NCI-H2196 treated with DMSO at 0.1 percent for 48 hours (cell line): Measurements from ENCODE around the gene RAB1B.

Source experiments
- DNase-seq: peaks from one replicate; lab custom pipeline; 2025; ENCODE audit not compliant: unreplicated experiment; lab: John Stamatoyannopoulos, UW

The RAB1B gene

GRCh38 chr11:66282468-66283455 lies 14.3 kb downstream of the RAB1B start:
- peak; percentile 94 for DNase-seq

GRCh38 chr11:66283461-66284105 lies 15.1 kb downstream of the RAB1B start:
- no peak for DNase-seq

- no peak for DNase-seq
These were observed 16.2 kb downstream of the RAB1B start for GRCh38 chr11:66284526-66285078.

GRCh38 chr11:66285250-66285947 lies 17.0 kb downstream of the RAB1B start:
- DNase-seq = no peak

GRCh38 chr11:66286699-66287098 lies 18.3 kb downstream of the RAB1B start:
- DNase-seq = no peak

DNA sequence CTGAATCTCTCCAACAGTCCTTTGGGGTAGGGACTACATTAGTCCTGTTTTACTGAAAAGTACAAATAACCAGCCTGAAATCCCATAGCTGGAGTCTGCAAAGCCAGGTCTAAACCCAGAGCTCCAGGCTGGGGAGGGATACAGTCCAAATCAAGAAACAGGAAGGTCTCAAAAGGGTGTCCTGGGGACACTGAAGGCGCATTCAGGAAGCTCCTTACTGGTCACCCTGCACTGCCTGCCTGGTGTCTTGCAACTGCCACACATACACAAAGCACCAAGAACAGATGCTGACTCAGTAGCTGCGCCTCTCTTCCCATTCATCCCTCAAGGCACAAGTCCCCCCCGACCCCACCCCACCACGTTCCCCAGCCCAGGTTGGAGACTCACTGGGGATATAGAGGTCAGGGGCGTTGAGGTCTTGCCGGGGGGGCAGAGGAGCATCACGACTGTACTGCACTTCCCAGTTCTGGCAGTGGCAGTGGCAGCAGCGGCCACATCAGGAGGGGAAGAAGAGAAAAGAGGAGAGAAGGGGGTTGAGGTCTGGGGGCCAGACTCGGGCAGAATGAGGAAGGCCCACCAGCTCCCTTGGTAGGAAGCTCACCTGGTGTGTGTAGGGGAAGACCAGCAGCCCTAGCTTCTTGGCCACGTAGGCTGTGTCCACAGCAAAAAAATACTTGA lies 18.9 kb downstream of the RAB1B start:
- no peak for DNase-seq

- no peak for DNase-seq
These were observed 19.6 kb downstream of the RAB1B start for GRCh38 chr11:66287889-66288670.

- DNase-seq = peak; percentile 98
These were observed 20.5 kb downstream of the RAB1B start, which contains the start of gene YIF1A for GRCh38 chr11:66288671-66289547. YIF1A (minus strand) TSS chr11:66289143; CDS start chr11:66288985, 158 bp downstream.

GRCh38 chr11:66289548-66290329 lies 21.3 kb downstream of the RAB1B start:
- DNase-seq = no peak

GRCh38 chr11:66290330-66290621 lies 21.8 kb downstream of the RAB1B start:
- DNase-seq = no peak

- no peak for DNase-seq
These were observed 22.9 kb downstream of the RAB1B start for GRCh38 chr11:66291303-66291705.

DNA sequence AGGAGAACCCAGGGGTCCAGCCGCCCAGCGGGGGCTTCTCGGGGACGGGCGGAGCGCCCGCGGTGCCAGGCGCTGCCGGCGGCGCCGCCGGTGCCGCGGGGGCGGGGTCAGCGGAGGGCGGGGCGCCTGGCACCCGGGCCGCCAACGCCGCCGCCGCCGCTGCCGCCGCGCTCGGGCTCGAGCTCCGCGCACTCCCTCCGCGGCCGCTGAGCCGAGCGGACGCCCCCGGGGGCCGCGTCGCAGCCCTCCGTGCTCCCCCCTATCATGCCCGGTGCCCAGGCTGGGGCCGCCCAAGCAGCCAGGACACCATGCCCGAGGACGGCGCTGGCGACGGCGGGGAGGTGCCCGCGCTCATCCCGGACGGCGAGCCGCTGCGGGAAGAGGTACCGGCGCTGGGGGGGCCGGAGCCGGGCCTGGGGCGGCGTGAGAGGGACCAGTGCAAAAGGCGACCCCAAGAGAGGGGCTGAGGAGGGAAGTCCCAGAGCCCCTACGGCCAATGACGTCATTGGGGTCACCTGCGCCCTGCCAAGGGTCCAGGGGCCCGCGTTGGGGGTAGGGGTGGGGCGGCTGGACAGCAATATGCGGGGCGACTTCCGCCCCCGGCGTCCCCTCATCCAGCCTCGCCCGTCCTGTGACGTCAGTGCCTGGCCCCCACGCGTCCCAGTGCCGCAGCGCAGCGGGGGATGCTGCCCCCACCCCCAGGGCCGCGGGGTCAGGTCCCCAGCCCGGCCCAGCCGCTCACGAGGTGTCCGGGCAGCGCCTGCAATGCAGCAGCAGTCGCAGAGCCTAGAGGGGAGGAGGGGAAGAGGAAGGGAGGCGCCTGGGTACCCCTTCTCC lies 23.5 kb downstream of the RAB1B start, which contains the start of gene TMEM151A:
TMEM151A (plus strand) TSS at position 189 of the 837 bp plus-strand sequence; CDS start at position 309, 120 bp downstream.
- peak; percentile 14 for DNase-seq

GRCh38 chr11:66292543-66293332 lies 24.3 kb downstream of the RAB1B start:
- no peak for DNase-seq

DNA sequence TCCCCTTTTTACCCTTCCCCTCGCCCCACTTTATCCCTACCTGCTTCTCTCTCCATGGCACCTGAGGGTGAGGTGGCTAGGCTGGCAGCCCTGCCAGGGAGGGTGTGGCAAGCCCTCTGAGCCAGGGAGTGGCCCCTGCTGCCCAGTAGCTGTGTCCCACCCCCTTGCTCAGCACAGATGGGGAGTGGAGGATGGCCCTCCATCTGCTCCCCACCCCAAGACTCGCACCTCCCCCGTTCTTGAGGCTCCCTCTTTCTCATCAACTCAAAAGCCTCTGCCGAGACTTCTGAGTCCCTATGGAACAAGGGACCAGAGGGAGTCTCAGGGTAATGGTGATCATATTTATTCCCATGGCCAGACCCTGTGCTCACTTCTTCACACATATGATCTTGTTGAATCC lies 24.9 kb downstream of the RAB1B start:
- no peak for DNase-seq

DNA sequence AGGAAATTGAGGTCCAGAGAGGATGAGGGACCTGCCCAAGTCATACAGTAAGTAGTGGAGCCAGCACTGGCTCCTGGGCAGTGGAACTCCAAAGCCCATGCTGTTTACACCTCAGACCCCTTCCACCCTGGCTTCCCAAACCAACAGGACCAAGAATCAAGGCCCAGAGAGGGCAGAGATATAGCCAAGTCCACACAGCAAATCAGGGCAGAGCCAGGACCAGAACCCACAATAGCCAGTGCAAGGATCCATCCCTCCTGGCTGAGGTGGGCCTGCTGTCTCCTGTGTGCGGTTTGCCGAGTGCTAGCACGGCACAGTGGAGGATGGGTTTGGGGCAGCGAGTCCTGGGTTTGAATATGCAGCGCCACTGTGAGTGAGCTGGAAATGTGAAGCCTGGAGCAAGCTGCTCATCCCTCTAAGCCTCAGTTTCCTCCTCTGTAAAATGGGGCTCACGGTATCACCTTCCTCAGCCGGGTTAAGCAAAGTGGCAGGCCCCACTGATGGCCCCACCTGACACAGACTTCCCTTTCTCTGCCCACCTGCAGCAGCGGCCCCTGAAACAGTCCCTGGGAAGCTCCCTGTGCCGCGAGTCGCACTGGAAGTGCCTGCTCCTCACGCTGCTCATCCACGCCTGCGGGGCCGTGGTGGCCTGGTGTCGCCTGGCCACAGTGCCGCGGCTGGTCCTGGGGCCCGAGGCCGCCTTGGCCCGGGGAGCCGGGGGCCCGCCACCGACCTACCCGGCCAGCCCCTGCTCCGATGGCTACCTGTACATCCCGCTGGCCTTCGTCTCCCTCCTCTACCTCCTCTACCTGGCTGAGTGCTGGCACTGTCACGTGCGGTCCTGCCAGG lies 25.6 kb downstream of the RAB1B start:
- no peak for DNase-seq
